HG03354 (cell line): ENCODE results near the gene TFB1M.
"Not testable (repeated sequence)": the region's sequence is repeated elsewhere in the genome, so short reads cannot be mapped to it uniquely, and the experiment has no call there.

Experiments used
- ATAC-seq: cut with Tn5 transposase; IDR thresholded peaks from one replicate; pipeline ENCODE4 v1.9.1; 2021; ENCODE audit warnings: mild to moderate bottlenecking; ENCODE audit not compliant: unreplicated experiment, poor library complexity, severe bottlenecking

The TFB1M gene

GRCh38 chr6:155247618-155248007 is 66.7 kb downstream of the TFB1M start:
- ATAC-seq, result no peak

- ATAC-seq, result no peak
Observed at GRCh38 chr6:155246825-155247224, 67.5 kb downstream of the TFB1M start.

DNA sequence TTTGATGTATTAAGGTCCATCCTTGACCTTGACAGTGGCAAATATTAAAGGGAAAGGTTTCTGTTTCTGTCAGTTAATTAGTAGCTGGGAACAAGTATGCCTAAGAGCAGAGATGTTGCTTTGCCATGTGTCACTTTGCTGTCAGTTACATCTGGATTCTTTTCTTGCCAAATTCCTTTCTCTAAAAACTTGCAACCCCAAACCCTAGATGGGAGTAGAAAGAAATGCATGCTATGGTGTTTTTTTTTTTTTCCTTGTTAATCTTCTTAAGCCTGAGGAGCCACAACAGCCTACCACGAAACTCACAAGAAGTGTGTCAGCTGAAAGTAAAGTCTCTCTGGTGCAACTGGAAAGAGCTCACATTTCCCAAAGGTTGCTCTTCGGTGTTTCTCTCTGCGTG is 68.5 kb downstream of the TFB1M start:
- no peak for ATAC-seq

GRCh38 chr6:155245193-155245592 is 69.1 kb downstream of the TFB1M start:
- ATAC-seq, result no peak

GRCh38 chr6:155244434-155244833 is 69.8 kb downstream of the TFB1M start:
- ATAC-seq, result no peak

GRCh38 chr6:155241966-155242365 is 72.3 kb downstream of the TFB1M start:
- ATAC-seq, result no peak

DNA sequence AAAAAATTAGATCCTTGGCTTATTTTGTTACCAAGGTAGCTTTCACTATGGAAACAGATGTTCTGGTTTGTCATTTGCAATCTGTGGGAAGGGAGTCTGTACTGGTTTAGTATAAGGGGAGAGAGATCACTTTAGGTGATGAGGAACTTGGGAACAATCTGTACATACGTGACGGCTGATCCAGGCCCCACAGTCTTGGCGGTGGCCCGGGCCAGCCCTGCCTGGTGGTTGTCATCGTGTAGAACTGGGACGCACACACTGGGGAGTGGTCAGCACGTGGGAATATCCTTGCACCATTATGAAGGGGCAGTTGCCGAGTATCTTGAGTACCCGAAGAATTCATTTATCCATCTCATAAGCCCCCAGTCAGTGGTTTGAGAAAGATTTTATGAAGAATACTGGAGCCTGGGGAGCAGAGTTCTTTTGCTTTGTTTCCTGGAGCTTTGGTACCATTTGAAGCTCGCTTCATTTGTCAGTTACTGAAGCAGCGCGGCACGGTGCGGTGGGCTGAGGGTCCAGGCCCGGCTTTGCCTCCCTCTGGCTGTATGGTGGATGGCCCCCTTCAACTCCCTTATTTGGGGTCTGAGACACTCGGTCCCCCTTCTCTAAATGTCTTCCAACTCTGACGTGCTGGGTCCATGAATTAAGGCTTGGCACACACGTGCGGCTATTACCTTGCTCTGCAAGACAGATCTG is 73.2 kb downstream of the TFB1M start:
- no peak for ATAC-seq

GRCh38 chr6:155237613-155238012 is 76.7 kb downstream of the TFB1M start:
- no peak for ATAC-seq

DNA sequence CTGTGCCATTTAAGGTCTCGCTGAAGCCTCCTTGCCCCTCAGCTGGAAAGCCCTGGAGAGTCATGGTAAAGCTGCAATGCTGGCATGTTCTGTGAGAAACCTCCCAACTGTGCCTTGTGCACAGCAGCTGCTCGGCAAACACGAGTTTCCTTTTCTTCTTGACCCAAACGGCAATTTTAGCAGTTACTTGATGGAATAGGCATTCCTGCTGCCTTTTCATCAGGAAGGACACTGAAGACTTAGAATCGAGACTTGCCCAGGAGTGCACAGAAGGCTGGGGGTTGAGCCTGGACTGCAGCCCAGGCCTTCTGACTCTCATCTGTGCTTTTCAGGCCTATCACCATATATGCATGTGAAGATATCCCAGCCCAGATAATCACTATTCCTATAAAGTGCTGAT is 79.2 kb downstream of the TFB1M start:
- no peak for ATAC-seq

DNA sequence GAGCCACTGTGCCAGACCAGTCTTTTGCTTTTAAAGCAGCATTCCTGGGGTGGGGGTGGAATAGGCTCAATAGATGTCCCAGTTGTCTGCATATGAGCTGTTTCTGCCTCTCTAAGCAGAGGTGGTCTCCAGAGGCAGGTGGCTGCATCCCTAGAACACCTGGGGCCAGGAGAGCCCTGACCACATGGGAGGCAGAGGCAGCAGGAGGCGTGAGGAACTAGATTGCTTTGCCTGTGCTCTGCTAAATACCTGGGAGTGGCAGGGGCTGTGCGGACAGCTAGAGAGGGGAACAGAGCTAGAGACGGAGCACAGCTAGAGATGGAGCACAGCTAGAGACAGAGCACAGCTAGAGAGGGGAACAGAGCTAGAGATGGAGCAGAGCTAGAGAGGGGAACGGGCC is 79.6 kb downstream of the TFB1M start:
- no peak for ATAC-seq

- no peak for ATAC-seq
Observed at GRCh38 chr6:155234167-155234566, 80.1 kb downstream of the TFB1M start.

GRCh38 chr6:155232848-155233247 is 81.4 kb downstream of the TFB1M start:
- ATAC-seq, result no peak

GRCh38 chr6:155230975-155231374 is 83.3 kb downstream of the TFB1M start:
- ATAC-seq, result not testable (repeated sequence)

- ATAC-seq, result no peak
Observed at GRCh38 chr6:155228546-155229166, 85.6 kb downstream of the TFB1M start.

- ATAC-seq, result no peak
Observed at GRCh38 chr6:155227046-155227445, 87.2 kb downstream of the TFB1M start.

GRCh38 chr6:155224618-155225017 is 89.7 kb downstream of the TFB1M start:
- ATAC-seq, result no peak

GRCh38 chr6:155223646-155224451 is 90.4 kb downstream of the TFB1M start:
- ATAC-seq, result peak; percentile 98

- ATAC-seq, result no peak
Observed at GRCh38 chr6:155222506-155222905, 91.8 kb downstream of the TFB1M start.

DNA sequence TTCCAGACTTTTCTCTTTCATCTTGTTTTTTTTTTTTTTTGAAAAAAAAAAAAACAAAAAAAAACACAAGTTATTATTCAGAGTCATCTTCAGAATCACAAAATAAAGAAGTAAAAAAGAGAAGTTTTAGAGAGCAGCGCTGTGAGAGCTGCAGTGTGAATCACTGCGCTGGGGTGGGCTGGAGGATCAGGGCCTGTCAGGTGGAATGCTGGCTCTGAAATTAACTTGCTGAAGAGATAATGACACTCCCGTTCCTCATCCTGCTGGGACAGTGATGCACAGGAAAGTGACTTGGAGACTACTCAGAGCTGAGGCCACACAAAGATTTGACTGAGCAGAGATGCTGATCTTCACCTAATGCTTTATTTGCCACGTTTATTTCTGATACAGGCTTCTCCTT is 93.2 kb downstream of the TFB1M start:
- no peak for ATAC-seq

- no peak for ATAC-seq
Observed at GRCh38 chr6:155219858-155220301, 94.4 kb downstream of the TFB1M start.

DNA sequence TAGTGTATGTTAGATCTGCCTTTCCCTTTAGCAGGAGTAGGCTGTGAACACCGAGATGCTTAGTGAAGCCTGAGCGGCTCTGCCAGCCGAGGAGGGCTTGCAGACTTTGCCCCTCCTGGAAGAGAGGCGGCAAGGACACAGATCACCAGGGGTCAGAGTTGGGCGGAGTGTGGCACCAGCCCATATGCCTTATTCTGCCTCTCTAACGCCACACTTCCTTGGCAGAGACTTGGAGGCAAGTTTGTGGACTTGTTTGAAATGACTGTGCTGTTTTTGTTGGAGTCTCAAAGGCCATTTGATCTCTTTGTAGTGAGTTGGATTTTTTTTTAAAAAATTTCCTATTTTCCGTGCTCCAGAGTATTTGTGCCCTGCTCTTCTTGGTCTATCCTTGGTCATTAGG is 95.0 kb downstream of the TFB1M start:
- no peak for ATAC-seq
